ENCODE data around the gene EMID1.

Gene EMID1

DNA sequence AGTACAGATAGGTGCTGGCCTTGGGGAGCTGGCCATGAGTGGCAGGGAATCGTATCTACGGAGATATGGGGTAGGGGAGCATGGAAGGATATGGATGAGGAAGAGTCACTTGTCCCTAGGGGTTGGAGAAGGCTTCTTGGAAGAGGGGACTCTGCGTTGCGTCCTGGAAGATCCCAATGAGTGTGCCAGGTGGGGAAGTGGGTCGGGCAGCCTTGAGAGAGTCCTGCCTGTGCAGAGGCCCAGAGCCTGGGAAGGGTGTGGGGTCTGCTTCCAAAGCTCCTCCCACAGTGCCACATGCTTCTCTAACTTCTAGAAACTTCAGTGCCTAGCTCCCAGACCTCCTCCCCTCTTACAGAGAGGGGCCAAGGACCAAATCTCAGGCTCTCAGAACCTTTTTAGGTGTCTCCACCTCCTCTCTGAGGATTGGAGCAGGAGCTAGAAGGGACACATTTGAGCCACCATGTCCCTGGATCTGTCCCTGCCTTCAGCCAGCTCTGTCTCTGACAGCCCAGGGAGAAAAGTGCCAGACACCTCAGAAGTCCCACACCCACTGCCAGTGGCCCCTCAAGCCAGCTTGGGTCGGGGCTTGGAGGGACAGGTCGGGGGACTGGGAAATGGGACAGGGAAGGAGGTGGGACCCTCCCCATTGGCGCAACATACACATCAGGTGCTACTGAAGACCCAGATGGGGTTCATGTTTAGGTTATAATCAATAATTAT is 51.1 kb downstream of the EMID1 start:
- Histone ChIP-seq H3K27ac (ENCODE audit: low read length) (no peak overlapping the region), H3K4me3 (ENCODE audit: low read length in 2 of 2) (no peak overlapping the region), H3K9me3 (ENCODE audit: control insufficient read depth in 2 of 2, low read length in 2 of 2) (no peaks in the 10 kb centered on the region), H3K9ac (ENCODE audit: low read length in 2 of 2) (no peak overlapping the region), H3K4me1 (ENCODE audit: control insufficient read depth, insufficient read depth, low read length) (no peaks in the 10 kb centered on the region), H3K36me3 (ENCODE audit: control insufficient read depth in 2 of 2, insufficient read depth in 2 of 2, low read length in 2 of 2) (peaks cover 0 to 4% of the 10 kb centered on the region in 2 donors), H3K27me3 (ENCODE audit: control insufficient read depth in 1 of 2, insufficient read depth in 2 of 2, low read length in 2 of 2) (no peaks in the 10 kb centered on the region)

GRCh38 chr22:29257751-29258181 is 52.1 kb downstream of the EMID1 start:
- H3K9ac ChIP-seq (ENCODE audit: low read length in 2 of 2): no peak overlapping the region
- H3K4me1 ChIP-seq (ENCODE audit: control insufficient read depth, insufficient read depth, low read length): no peaks in the 10 kb centered on the region
- peaks cover 0 to 4% of the 10 kb centered on the region in 2 donors for H3K36me3 ChIP-seq (ENCODE audit: control insufficient read depth in 2 of 2, insufficient read depth in 2 of 2, low read length in 2 of 2)
- H3K9me3 ChIP-seq (ENCODE audit: control insufficient read depth in 2 of 2, low read length in 2 of 2): no peaks in the 10 kb centered on the region
- no peaks in the 10 kb centered on the region for H3K27me3 ChIP-seq (ENCODE audit: control insufficient read depth in 1 of 2, insufficient read depth in 2 of 2, low read length in 2 of 2)
- H3K27ac ChIP-seq (ENCODE audit: low read length): no peak overlapping the region
- H3K4me3 ChIP-seq (ENCODE audit: low read length in 2 of 2): no peak overlapping the region

- Histone ChIP-seq H3K9me3 (ENCODE audit: control insufficient read depth in 2 of 2, low read length in 2 of 2) (no peaks in the 10 kb centered on the region), H3K36me3 (ENCODE audit: control insufficient read depth in 2 of 2, insufficient read depth in 2 of 2, low read length in 2 of 2) (peaks cover 0 to 4% of the 10 kb centered on the region in 2 donors), H3K27me3 (ENCODE audit: control insufficient read depth in 1 of 2, insufficient read depth in 2 of 2, low read length in 2 of 2) (no peaks in the 10 kb centered on the region), H3K27ac (ENCODE audit: low read length) (no peak overlapping the region), H3K4me3 (ENCODE audit: low read length in 2 of 2) (no peak overlapping the region), H3K9ac (ENCODE audit: low read length in 2 of 2) (no peak overlapping the region), H3K4me1 (ENCODE audit: control insufficient read depth, insufficient read depth, low read length) (no peaks in the 10 kb centered on the region)
Observed at GRCh38 chr22:29258407-29259252, 52.9 kb downstream of the EMID1 start.

DNA sequence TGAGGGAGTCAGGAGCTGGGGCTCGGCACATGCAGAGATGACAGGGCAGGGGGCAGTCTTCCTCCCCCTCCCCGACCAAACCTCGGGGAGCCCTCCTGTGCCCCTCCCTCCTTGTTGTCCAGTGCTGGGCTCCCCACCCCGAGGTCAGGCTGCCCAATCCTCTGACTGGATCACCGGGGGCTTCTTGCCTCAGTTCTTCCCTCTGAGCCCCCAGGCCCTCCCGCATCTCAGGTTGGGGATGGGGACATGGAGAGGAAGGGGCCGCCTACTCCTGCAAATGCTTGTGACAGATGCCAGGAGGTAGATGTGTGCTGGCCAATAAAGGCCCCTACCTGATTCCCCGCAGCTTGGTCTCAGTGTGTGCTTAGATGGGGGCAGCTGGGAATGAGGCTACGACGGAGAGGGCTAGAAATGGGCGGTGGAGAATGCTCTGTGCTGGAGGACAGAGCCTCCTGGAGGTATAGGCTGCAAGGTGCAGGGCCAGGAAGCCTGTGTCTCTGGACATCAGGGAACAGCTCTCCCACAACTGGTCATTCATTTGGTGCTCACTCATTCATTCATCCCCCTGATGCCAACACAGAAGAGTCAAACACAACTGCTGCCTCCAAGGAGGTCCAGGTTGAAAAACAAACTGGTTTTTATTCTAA is 53.7 kb downstream of the EMID1 start:
- no peak overlapping the region for H3K27ac ChIP-seq (ENCODE audit: low read length)
- H3K4me1 ChIP-seq (ENCODE audit: control insufficient read depth, insufficient read depth, low read length): no peaks in the 10 kb centered on the region
- no peaks in the 10 kb centered on the region for H3K27me3 ChIP-seq (ENCODE audit: control insufficient read depth in 1 of 2, insufficient read depth in 2 of 2, low read length in 2 of 2)
- H3K36me3 ChIP-seq (ENCODE audit: control insufficient read depth in 2 of 2, insufficient read depth in 2 of 2, low read length in 2 of 2): peaks cover 6 to 7% of the 10 kb centered on the region in 2 donors
- H3K4me3 ChIP-seq (ENCODE audit: low read length in 2 of 2): no peak overlapping the region
- H3K9ac ChIP-seq (ENCODE audit: low read length in 2 of 2): no peak overlapping the region
- no peaks in the 10 kb centered on the region for H3K9me3 ChIP-seq (ENCODE audit: control insufficient read depth in 2 of 2, low read length in 2 of 2)

- Histone ChIP-seq H3K36me3 (ENCODE audit: control insufficient read depth in 2 of 2, insufficient read depth in 2 of 2, low read length in 2 of 2) (peaks cover 8 to 9% of the 10 kb centered on the region in 2 donors), H3K4me3 (ENCODE audit: low read length in 2 of 2) (no peak overlapping the region), H3K9ac (ENCODE audit: low read length in 2 of 2) (no peak overlapping the region), H3K27ac (ENCODE audit: low read length) (no peak overlapping the region), H3K4me1 (ENCODE audit: control insufficient read depth, insufficient read depth, low read length) (no peaks in the 10 kb centered on the region), H3K27me3 (ENCODE audit: control insufficient read depth in 1 of 2, insufficient read depth in 2 of 2, low read length in 2 of 2) (no peaks in the 10 kb centered on the region), H3K9me3 (ENCODE audit: control insufficient read depth in 2 of 2, low read length in 2 of 2) (no peaks in the 10 kb centered on the region)
Observed at GRCh38 chr22:29260031-29260560, 54.4 kb downstream of the EMID1 start.

DNA sequence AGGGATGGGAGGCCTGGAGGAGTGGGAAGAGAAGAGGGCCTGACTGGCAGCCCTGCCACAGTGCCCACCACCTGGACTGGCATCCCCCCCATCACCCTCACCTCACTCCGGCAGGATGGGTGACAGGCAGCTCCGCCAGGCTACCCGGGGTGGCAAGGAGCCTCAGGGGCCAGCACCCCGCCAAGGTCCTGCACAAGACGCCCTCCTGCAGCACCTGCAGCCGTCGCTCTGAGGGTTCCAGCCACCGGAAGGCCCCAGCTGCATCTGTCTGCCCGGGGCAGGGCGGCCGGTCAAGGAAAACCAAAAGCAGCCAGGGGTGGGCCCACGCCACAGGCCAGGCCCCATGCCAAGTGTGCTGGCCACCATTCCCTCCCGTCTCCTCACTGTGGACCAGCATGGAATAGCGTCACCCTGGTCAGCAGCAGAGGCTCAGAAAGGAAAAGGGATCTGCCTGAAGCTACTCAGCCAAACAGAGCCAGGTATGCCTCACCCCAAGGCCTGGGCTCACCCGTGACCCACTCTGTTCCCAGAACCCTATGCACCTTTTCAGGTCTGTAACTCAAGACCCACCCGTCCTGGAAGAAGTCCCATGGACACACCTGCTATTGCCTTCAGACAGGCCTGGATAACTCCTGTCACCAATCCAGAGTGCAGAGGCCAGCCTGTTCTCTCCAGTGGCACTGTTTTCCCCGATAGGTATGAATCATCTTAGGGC is 55.1 kb downstream of the EMID1 start:
- peaks cover 8 to 13% of the 10 kb centered on the region in 2 donors for H3K36me3 ChIP-seq (ENCODE audit: control insufficient read depth in 2 of 2, insufficient read depth in 2 of 2, low read length in 2 of 2)
- no peaks in the 10 kb centered on the region for H3K27me3 ChIP-seq (ENCODE audit: control insufficient read depth in 1 of 2, insufficient read depth in 2 of 2, low read length in 2 of 2)
- H3K4me1 ChIP-seq (ENCODE audit: control insufficient read depth, insufficient read depth, low read length): no peaks in the 10 kb centered on the region
- no peak overlapping the region for H3K27ac ChIP-seq (ENCODE audit: low read length)
- no peak overlapping the region for H3K9ac ChIP-seq (ENCODE audit: low read length in 2 of 2)
- H3K9me3 ChIP-seq (ENCODE audit: control insufficient read depth in 2 of 2, low read length in 2 of 2): no peaks in the 10 kb centered on the region
- H3K4me3 ChIP-seq (ENCODE audit: low read length in 2 of 2): no peak overlapping the region

DNA sequence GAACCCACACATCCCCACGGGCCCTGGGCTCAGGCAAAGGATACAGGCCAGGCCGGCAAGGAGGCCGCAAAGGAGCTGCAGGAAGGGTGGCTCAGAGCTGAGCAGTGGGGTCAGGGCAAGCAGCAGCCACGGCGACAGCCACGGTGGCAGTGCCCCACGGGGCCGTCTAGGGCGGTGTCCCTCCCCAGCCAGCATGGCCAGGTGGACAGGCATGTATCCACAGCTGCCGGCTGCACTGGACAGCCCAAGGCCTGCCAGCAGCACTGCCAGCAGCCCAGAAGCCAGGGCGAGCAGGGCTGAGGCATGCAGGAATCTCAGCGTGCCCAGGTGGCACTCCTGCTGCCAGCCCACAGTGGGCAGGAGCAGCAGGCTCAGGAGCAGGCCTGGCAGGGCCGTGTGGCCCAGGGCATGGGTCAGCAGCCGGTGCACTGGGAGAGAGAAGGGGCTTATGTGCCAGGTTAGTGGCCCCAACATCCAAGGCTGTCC is 58.1 kb downstream of the EMID1 start:
- peaks cover 16% of the 10 kb centered on the region for H3K4me1 ChIP-seq (ENCODE audit: control insufficient read depth, insufficient read depth, low read length)
- no peaks in the 10 kb centered on the region for H3K9me3 ChIP-seq (ENCODE audit: control insufficient read depth in 2 of 2, low read length in 2 of 2)
- H3K27me3 ChIP-seq (ENCODE audit: control insufficient read depth in 1 of 2, insufficient read depth in 2 of 2, low read length in 2 of 2): no peaks in the 10 kb centered on the region
- no peak overlapping the region for H3K27ac ChIP-seq (ENCODE audit: low read length)
- no peak overlapping the region for H3K4me3 ChIP-seq (ENCODE audit: low read length in 2 of 2)
- peaks cover 8 to 13% of the 10 kb centered on the region in 2 donors for H3K36me3 ChIP-seq (ENCODE audit: control insufficient read depth in 2 of 2, insufficient read depth in 2 of 2, low read length in 2 of 2)
- H3K9ac ChIP-seq (ENCODE audit: low read length in 2 of 2): no peak overlapping the region

- no peaks in the 10 kb centered on the region for H3K9me3 ChIP-seq (ENCODE audit: control insufficient read depth in 2 of 2, low read length in 2 of 2)
- no peak overlapping the region for H3K27ac ChIP-seq (ENCODE audit: low read length)
- H3K4me3 ChIP-seq (ENCODE audit: low read length in 2 of 2): no peak overlapping the region
Observed at GRCh38 chr22:29265305-29265704, 59.6 kb downstream of the EMID1 start.

DNA sequence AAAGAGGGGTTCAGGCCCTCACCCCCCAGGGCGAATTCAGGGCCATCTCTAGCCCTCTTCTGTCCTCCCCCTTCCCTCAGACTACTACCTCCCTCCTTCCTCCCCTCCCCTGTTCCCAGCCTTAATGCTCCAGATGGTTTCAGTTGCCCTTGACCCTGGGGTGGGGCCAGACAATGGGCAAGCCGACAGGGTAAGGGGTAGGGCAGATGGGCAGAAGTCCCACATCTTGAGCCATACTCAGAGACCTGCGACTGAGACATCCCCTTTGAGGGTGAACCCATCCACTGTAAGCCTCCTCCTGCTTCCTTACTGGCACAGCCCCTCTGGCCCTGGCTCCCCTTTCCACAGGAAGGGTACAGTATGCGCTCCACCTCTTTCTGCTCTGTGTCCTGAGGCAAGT is 60.2 kb downstream of the EMID1 start:
- Histone ChIP-seq H3K27ac (ENCODE audit: low read length) (no peak overlapping the region), H3K9ac (ENCODE audit: low read length in 2 of 2) (no peak overlapping the region), H3K9me3 (ENCODE audit: control insufficient read depth in 2 of 2, low read length in 2 of 2) (no peaks in the 10 kb centered on the region)

More at GRCh38 chr22:29265305-29265704, 59.6 kb downstream of the EMID1 start:
- H3K9ac ChIP-seq (ENCODE audit: low read length in 2 of 2): no peak overlapping the region
- no peaks in the 10 kb centered on the region for H3K27me3 ChIP-seq (ENCODE audit: control insufficient read depth in 1 of 2, insufficient read depth in 2 of 2, low read length in 2 of 2)
- peaks cover 27% of the 10 kb centered on the region for H3K4me1 ChIP-seq (ENCODE audit: control insufficient read depth, insufficient read depth, low read length)
- peaks cover 8 to 10% of the 10 kb centered on the region in 2 donors for H3K36me3 ChIP-seq (ENCODE audit: control insufficient read depth in 2 of 2, insufficient read depth in 2 of 2, low read length in 2 of 2)

More for the DNA sequence above, 60.2 kb downstream of the EMID1 start:
- H3K36me3 ChIP-seq (ENCODE audit: control insufficient read depth in 2 of 2, insufficient read depth in 2 of 2, low read length in 2 of 2): peaks cover 8 to 9% of the 10 kb centered on the region in 2 donors
- H3K4me3 ChIP-seq (ENCODE audit: low read length in 2 of 2): no peak overlapping the region
- peaks cover 27% of the 10 kb centered on the region for H3K4me1 ChIP-seq (ENCODE audit: control insufficient read depth, insufficient read depth, low read length)
- H3K27me3 ChIP-seq (ENCODE audit: control insufficient read depth in 1 of 2, insufficient read depth in 2 of 2, low read length in 2 of 2): no peaks in the 10 kb centered on the region

All from stomach smooth muscle (tissue), 2 donors.